HG02798 (cell line): ENCODE data around the gene NDUFA7.
"Not testable (repeated sequence)": the region's sequence is repeated elsewhere in the genome, so short reads cannot be mapped to it uniquely, and the experiment has no call there.

Source experiments
- ATAC-seq: cut with Tn5 transposase; IDR thresholded peaks from one replicate; pipeline ENCODE4 v1.9.1; 2021; ENCODE audit warnings: mild to moderate bottlenecking; ENCODE audit not compliant: unreplicated experiment, poor library complexity

NDUFA7 gene

GRCh38 chr19:8322638-8322997 is 1.4 kb upstream of the NDUFA7 start:
- ATAC-seq: no peak

GRCh38 chr19:8321986-8322637 is 937 bp upstream of the NDUFA7 start:
- no peak for ATAC-seq

DNA sequence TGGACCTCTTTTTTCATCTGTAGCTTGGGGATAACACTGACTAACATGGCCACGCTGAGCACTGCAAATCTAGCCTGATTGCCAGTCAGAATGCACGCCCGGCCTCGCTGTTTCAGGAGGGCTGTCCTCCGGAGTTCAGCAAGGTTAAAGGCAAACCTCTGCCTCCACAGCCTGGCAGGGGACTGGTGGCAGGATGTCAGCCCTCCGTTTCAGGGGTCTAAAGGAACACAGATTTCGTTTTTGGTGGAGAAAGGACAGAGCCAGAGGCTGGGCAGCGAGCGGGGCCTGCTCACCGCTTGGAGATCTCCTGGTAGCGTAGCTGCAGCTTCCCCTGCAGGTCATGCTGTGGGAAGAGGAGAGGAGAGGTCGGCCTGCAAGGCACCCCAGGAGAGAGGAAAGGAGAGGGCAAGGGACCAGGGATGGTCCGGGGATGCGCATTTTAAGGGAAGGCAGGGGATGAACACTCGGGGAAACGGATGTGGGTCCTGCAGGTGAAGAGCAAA is 560 bp downstream of the NDUFA7 start:
- ATAC-seq: peak; percentile 4

DNA sequence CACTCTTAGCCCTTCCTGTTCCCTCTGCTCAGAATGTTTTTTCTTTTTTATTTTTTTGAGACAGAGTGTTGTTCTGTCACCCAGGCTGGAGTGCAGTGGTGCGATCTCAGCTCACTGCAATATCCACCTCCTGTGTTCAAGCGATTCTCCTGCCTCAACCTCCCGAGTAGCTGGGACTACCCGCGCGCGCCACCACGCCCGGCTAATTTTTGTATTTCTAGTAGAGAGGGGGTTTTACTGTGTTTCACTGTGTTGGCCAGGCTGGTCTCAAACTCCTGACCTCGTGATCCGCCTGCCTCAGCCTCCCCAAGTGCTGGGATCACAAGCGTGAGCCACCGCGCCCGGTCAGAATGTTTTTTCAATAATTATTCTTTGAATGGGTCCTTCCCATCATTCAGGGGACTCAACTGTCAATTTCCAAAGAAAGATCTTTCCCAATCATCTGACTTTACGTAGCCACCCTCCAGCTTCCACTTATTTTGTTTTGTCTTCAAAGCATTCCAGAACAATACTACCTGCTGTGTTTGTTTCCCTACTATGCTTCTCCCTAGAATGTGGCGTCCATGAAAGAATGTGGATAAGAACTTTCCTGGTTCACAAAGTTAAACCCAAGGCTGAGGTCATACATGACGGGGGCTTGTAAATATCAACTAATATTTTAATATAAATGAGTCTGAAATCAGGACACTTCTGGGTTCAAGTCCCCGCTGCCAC is 1.2 kb downstream of the NDUFA7 start:
- ATAC-seq: no peak

GRCh38 chr19:8318835-8319234 is 2.3 kb downstream of the NDUFA7 start:
- not testable (repeated sequence) for ATAC-seq

- no peak for ATAC-seq
Measured at GRCh38 chr19:8316351-8317125, 4.6 kb downstream of the NDUFA7 start.

DNA sequence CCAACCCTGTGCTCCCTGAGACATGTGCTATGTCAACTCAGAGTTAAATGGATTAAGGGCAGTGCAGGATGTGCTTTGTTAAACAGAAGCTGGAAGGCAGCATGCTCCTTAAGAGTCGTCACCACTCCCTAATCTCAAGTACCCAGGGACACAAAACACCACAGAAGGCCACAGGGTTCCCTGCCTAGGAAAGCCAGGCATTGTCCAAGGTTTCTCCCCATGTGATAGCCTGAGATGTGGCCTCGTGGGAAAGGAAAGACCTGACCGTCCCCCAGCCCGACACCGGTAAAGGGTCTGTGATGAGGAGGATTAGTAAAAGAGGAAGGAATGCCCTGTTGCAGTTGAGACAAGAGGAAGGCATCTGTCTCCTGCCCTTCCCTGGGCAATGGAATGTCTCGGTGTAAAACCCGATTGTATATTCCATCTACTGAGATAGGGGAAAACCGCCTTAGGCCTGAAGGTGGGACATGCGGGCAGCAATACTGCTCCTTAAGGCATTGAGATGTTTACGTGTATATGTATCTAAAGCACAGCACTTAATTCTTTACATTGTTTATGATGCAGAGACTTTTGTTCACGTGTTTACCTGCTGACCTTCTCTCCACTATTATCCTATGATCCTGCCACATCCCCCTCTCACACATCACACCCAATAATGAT is 6.1 kb downstream of the NDUFA7 start:
- ATAC-seq: not testable (repeated sequence)

DNA sequence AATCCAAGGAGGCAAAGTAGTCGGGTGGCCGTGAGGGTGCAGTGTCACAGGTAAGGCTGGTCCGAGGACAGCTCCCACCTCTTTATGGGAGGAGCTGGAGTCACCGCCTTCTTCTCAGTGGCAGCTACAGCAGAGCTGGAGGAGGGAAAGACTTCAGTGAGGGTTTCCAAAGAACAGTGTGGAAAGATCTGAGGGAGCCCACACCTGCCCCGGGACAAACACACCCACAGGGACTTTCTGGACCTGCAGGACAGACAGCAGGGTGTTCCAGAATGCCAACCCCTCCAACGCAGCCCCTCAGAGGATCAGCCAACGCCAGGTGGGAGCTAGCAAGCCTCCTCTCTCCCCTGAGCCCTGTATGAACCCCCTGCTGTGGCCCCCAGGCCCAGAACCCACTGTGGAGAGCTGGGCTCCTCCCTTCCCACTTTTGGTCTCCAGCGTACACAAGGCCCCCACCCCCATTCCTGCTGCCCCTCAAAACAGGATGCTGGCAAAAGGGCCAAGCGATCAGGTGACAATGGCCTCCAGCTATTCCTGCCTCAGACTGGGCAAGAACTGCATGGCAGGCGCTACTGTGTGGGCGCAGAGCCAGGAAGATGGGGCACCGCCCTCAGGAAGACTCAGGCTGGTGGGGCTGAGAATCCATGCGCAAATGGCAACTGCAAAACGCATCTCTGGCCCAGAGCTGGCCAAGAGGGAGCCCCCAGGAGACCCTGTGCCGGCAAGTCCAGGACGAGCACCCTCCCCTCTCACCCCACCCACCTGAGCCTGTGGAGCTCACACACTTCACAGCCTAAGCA is 9.5 kb downstream of the NDUFA7 start:
- ATAC-seq: no peak

DNA sequence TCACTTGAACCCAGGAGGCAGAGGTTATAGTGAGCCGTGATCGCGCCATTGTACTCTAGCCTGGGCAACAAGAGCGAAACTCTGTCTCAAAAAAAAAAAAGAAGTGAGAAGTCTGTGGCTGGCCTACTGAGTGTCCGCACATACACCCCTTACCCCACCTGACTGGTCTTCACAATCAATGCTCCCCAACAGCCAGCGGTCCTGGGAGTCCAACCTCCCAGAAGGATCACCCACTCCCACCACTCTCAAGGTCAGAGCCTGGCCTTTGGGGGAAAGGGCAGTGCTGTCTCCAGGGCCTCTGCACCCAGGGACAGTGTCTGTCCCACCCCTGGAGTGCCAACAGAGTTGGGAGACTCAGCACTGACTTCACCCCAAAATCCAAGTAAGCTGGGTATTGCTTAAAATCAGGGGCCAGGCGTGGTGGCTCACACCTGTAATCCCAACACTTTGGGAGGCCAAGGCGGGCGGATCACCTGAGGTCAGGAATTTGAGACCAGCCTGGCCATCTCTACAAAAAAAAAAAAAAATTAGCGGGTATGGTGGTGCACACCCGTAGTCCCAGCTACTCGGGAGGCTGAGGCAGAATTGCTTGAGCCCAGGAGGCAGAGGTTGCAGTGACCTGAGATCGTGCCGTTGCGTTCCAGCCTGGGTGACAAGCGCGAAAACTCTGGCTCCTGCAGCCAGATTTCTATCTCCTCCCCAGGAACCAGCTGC is 10.7 kb downstream of the NDUFA7 start:
- no peak for ATAC-seq

GRCh38 chr19:8308891-8309291 is 12.3 kb downstream of the NDUFA7 start:
- ATAC-seq: no peak

GRCh38 chr19:8307965-8308866 is 13.0 kb downstream of the NDUFA7 start, which contains the start of gene CD320:
TSS of gene CD320 (minus strand) at chr19:8308358. CDS start at chr19:8308290, 68 bp downstream.
- ATAC-seq: peak; percentile 91

GRCh38 chr19:8307400-8307964 is 13.7 kb downstream of the NDUFA7 start:
- no peak for ATAC-seq

- ATAC-seq: no peak
Measured at GRCh38 chr19:8306235-8307054, 14.7 kb downstream of the NDUFA7 start.

DNA sequence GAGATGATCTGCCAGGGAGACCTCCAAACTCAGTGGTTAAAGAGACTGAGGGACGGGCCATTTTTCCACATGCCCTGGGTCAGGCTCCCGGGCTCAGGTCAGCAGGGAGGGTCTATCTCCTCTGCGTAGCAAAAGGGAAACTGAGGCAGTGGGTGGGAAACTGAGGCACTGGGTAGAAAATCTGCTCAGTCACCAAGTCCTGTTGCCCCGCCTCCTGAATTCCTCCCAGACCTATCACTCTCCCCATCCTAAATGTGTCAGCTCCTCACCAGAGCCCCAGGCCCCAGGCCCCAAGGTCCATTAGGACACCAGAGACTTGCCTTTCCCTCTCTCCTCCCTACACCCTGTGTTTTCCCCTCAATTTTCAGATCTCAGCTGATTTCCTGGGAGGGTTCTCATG is 15.4 kb downstream of the NDUFA7 start:
- ATAC-seq: no peak

DNA sequence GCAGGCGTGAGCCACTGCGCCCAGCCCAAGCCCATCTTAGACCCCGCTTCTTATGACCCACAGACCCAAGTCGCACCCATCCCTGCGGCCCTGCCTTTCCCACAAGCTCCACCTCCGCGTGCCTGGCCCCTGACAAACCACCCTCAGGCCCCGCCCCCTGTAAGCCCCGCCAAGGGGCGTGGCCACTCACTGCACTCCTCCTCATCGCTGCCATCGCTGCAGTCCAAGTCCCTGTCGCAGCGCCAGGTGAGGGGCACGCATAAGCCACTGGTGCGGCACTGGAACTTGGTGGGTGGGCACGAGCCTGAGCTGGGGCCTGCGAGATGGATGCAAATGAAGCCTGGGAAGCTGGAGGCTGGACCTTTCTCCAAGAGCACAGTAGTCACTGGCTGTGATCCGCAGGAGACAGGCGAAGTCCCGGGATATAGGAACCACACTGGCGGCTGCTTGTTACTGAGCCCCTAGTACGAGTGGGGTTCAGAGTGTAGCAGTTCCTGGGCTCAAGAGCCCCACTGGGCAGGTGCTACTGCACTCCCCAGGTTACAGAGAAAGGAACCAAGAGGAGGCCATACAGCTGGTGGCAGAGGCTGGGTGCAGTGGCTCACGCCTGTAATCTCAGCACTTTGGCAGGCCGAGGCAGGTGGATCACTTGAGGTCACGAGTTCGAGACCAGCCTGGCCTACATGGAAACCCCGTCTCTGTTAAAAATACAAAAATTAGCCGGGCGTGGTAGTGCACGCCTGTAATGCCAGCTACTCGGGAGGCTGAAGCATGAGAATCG is 16.1 kb downstream of the NDUFA7 start:
- no peak for ATAC-seq

DNA sequence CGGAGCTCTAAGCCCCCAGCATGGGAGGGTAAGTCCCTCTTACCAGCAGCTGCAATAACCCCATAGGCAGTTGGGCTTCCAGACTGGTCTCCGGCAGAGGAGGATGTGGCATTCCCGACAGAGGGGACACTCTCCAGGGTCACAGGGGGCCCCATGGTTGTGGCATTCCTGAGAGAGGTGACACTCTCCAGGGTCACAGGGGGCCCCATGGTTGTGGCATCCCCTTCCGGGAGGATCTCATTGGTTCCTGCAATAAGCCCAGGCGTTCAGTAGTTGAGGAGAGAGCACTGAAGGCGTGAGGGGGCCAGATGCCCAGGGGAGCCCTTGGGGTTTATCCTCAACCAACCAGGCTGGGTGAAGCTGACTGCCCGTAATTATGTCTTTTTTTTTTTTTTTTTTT is 18.4 kb downstream of the NDUFA7 start:
- ATAC-seq: no peak
